K562 (cell line): Measurements from ENCODE around the gene GET4.

Source experiments
- ATF3 ChIP-seq, 2 experiments: fragments of 450-650 bp in 1 of 2; sonication (generic) in 1 of 2; formaldehyde crosslinking in 1 of 2; IDR thresholded peaks in 1 of 2; conservative IDR thresholded peaks in 1 of 2; 2 replicates each; pipeline versions ENCODE4 v1.6.1 to v1.8.1; 2016 to 2023; ENCODE audit warnings: mild to moderate bottlenecking in 2 of 2, moderate library complexity in 2 of 2, inconsistent platforms in 1 of 2, missing genetic modification reagents in 1 of 2
- CBX5 ChIP-seq: IDR thresholded peaks from 2 replicates; pipeline ENCODE4 v1.6.1; 2014; ENCODE audit warnings: low read depth, borderline replicate concordance
- CTCF ChIP-seq, 3 experiments: IDR thresholded peaks in 2 of 3; conservative IDR thresholded peaks in 1 of 3; 2 replicates each; pipeline ENCODE4 v1.5.1; 2011 to 2012; ENCODE audit warnings: low read length in 3 of 3, mild to moderate bottlenecking in 3 of 3, control low read depth in 2 of 3, improper control_type of control experiment in 1 of 3, inconsistent platforms in 1 of 3, low read depth in 1 of 3, mixed read lengths in 1 of 3, moderate library complexity in 1 of 3; ENCODE audit not compliant: insufficient read depth in 2 of 3
- CXXC5 ChIP-seq: fragments of 250-450 bp; sonication (Bioruptor Pico); IDR thresholded peaks from 2 replicates; pipeline ENCODE4 v1.8.0; 2022; ENCODE audit warnings: inconsistent platforms, mild to moderate bottlenecking, moderate library complexity
- FOXJ2 ChIP-seq: fragments of 200-800 bp; sonication (Bioruptor generic); IDR thresholded peaks from 2 replicates; pipeline ENCODE4 v1.6.1; 2016; ENCODE audit warnings: missing genetic modification characterization, missing compliant biosample characterization
- POLR2G ChIP-seq: fragments of 200-400 bp; formaldehyde crosslinking; IDR thresholded peaks from 2 replicates; pipeline ENCODE4 v1.6.1; 2017; ENCODE audit warnings: low read depth, mild to moderate bottlenecking, antibody characterized with exemption, low read length, moderate library complexity
- RCOR1 ChIP-seq, 2 experiments: IDR thresholded peaks; 2 replicates each; pipeline ENCODE4 v1.6.1; 2012; ENCODE audit warnings: low read depth in 2 of 2, low read length in 2 of 2, borderline replicate concordance in 1 of 2, improper control_type of control experiment in 1 of 2
- SMARCC2 ChIP-seq: fragments of 450-650 bp; IDR thresholded peaks from 2 replicates; pipeline ENCODE4 v1.6.1; 2017; ENCODE audit warnings: antibody characterized with exemption, moderate library complexity, mild to moderate bottlenecking, low read depth
- SUPT5H ChIP-seq: fragments of 450-650 bp; IDR thresholded peaks from 2 replicates; pipeline ENCODE4 v1.6.1; 2016
- ZBTB40 ChIP-seq, 2 experiments: fragments of 450-650 bp in 1 of 2; sonication (generic) in 1 of 2; formaldehyde crosslinking in 1 of 2; IDR thresholded peaks; 2 replicates each; pipeline versions ENCODE4 v1.7.1 to v1.9.0; 2016 to 2022; ENCODE audit warnings: inconsistent platforms in 1 of 2, mild to moderate bottlenecking in 1 of 2, missing genetic modification reagents in 1 of 2
- ZNF668 ChIP-seq: fragments of 250-450 bp; sonication (Bioruptor Pico); IDR thresholded peaks from 2 replicates; pipeline ENCODE4 v1.8.0; 2022; ENCODE audit warnings: mild to moderate bottlenecking, inconsistent platforms
- TF ChIP-seq, protein P1 (sequence below): fragments of 150-350 bp; conservative IDR thresholded peaks from 2 replicates; pipeline ENCODE4 v1.6.1; 2014; ENCODE audit warnings: low read length

- TF ChIP-seq RCOR1 (IDR thresholded peaks at IDR 0.05; ENCODE audit: borderline replicate concordance in 1 of 2, low read depth in 2 of 2, low read length in 2 of 2) (no peak), ATF3 (IDR thresholded peaks at IDR 0.05) (no peak), ATF3 (CRISPR knock-in tag; conservative IDR thresholded peaks at IDR 0.05) (no peak), POLR2G (no peak), FOXJ2 (peak; percentile 95), ZBTB40 (IDR thresholded peaks at IDR 0.05) (no peak), ZBTB40 (CRISPR knock-in tag; IDR thresholded peaks at IDR 0.05) (no peak), SMARCC2 (no peak), CBX5 (no peak), CTCF (IDR thresholded peaks at IDR 0.05 in 2 of 3, conservative IDR thresholded peaks at IDR 0.05 in 1 of 3; ENCODE audit: insufficient read depth in 2 of 3, low read depth in 1 of 3, low read length in 3 of 3) (no peak), ZNF668 (no peak), SUPT5H (no peak), CXXC5 (CRISPR knock-in tag) (no peak)
- TF ChIP-seq, protein P1, sequence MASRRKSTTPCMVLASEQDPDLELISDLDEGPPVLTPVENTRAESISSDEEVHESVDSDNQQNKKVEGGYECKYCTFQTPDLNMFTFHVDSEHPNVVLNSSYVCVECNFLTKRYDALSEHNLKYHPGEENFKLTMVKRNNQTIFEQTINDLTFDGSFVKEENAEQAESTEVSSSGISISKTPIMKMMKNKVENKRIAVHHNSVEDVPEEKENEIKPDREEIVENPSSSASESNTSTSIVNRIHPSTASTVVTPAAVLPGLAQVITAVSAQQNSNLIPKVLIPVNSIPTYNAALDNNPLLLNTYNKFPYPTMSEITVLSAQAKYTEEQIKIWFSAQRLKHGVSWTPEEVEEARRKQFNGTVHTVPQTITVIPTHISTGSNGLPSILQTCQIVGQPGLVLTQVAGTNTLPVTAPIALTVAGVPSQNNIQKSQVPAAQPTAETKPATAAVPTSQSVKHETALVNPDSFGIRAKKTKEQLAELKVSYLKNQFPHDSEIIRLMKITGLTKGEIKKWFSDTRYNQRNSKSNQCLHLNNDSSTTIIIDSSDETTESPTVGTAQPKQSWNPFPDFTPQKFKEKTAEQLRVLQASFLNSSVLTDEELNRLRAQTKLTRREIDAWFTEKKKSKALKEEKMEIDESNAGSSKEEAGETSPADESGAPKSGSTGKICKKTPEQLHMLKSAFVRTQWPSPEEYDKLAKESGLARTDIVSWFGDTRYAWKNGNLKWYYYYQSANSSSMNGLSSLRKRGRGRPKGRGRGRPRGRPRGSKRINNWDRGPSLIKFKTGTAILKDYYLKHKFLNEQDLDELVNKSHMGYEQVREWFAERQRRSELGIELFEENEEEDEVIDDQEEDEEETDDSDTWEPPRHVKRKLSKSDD = no peak
These were observed 44.0 kb upstream of the GET4 start, which contains the start of gene SUN1 for GRCh38 chr7:832167-832967.
